Measurements from ENCODE around the gene HLF.

DNA sequence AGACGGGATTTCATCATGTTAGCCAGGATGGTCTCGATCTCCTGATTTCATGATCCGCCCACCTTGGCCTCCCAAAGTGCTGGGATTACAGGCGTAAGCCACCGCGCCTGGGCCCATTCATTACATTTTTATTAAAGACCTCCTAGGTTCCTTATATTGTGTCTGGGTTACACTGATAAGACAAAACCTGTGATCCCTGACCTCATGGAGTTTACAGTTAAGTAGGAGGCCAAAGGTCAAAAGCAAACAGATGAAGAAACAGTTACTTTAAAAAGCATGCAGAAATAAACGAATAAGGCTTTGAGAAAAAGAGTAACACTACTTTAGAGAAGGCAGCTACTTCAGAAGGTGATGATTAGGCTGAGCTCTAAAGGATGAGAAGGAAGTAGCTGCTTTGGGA, 14.9 kb upstream of the HLF start:
- TF ChIP-seq, protein P1, sequence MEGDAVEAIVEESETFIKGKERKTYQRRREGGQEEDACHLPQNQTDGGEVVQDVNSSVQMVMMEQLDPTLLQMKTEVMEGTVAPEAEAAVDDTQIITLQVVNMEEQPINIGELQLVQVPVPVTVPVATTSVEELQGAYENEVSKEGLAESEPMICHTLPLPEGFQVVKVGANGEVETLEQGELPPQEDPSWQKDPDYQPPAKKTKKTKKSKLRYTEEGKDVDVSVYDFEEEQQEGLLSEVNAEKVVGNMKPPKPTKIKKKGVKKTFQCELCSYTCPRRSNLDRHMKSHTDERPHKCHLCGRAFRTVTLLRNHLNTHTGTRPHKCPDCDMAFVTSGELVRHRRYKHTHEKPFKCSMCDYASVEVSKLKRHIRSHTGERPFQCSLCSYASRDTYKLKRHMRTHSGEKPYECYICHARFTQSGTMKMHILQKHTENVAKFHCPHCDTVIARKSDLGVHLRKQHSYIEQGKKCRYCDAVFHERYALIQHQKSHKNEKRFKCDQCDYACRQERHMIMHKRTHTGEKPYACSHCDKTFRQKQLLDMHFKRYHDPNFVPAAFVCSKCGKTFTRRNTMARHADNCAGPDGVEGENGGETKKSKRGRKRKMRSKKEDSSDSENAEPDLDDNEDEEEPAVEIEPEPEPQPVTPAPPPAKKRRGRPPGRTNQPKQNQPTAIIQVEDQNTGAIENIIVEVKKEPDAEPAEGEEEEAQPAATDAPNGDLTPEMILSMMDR (IDR thresholded peaks at IDR 0.05), result no peak
- TF ChIP-seq POLR2AphosphoS5 (IDR thresholded peaks at IDR 0.05; ENCODE audit: low read depth, low read length), result no peak
- TF ChIP-seq, protein P2, sequence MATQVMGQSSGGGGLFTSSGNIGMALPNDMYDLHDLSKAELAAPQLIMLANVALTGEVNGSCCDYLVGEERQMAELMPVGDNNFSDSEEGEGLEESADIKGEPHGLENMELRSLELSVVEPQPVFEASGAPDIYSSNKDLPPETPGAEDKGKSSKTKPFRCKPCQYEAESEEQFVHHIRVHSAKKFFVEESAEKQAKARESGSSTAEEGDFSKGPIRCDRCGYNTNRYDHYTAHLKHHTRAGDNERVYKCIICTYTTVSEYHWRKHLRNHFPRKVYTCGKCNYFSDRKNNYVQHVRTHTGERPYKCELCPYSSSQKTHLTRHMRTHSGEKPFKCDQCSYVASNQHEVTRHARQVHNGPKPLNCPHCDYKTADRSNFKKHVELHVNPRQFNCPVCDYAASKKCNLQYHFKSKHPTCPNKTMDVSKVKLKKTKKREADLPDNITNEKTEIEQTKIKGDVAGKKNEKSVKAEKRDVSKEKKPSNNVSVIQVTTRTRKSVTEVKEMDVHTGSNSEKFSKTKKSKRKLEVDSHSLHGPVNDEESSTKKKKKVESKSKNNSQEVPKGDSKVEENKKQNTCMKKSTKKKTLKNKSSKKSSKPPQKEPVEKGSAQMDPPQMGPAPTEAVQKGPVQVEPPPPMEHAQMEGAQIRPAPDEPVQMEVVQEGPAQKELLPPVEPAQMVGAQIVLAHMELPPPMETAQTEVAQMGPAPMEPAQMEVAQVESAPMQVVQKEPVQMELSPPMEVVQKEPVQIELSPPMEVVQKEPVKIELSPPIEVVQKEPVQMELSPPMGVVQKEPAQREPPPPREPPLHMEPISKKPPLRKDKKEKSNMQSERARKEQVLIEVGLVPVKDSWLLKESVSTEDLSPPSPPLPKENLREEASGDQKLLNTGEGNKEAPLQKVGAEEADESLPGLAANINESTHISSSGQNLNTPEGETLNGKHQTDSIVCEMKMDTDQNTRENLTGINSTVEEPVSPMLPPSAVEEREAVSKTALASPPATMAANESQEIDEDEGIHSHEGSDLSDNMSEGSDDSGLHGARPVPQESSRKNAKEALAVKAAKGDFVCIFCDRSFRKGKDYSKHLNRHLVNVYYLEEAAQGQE (IDR thresholded peaks at IDR 0.05; ENCODE audit: insufficient read depth in 1 of 2, low read depth in 2 of 2, low read length in 1 of 2), result no peak
- TF ChIP-seq SIN3A (IDR thresholded peaks at IDR 0.05; ENCODE audit: borderline replicate concordance, insufficient read depth, low read depth, low read length), result no peak

Data from Panc1 (cell line).